ENCODE measurements around the gene PPFIA1. TPM values are rescaled to one million over a fixed set of nuclear protein-coding genes. Genes with fewer than 3 reads are reported as not detected.
A peak's percentile ranks its signal among the peaks of the same experiment; 100 is the strongest.

The PPFIA1 gene
- total and polyA plus RNA-seq, 3 donors from 2014 or later, result 110 to 144 (median 125) TPM

GRCh38 chr11:70325824-70326223 lies 55.3 kb downstream of the PPFIA1 start:
- Histone ChIP-seq H3K9me3 (no peaks in the 10 kb centered on the region), H3K4me1 (no peaks in the 10 kb centered on the region), H3K27me3 (no peaks in the 10 kb centered on the region), H3K36me3 (ENCODE audit: low read depth, missing control alignments) (no peaks in the 10 kb centered on the region), H3K27ac (peak overlapping the region in 1 of 2 donors; percentile 54), H3K4me3 (no peak overlapping the region)
- intact Hi-C loops (cut with DNase I; ENCODE audit: low total_unique reads), result no loop called here
- TF ChIP-seq POLR2A (IDR thresholded peaks at IDR 0.05) (no peak), CTCF (IDR thresholded peaks at IDR 0.05) (no peak)
- 89 to 90% methylated on average over 3 of the region's 3 CpGs for WGBS, 2 donors
- DNase-seq, result no peak

- Histone ChIP-seq H3K4me1 (no peaks in the 10 kb centered on the region), H3K27me3 (no peaks in the 10 kb centered on the region), H3K36me3 (ENCODE audit: low read depth, missing control alignments) (no peaks in the 10 kb centered on the region), H3K9me3 (no peaks in the 10 kb centered on the region), H3K4me3 (no peak overlapping the region), H3K27ac (peak overlapping the region in 1 of 2 donors; percentile 54)
- TF ChIP-seq POLR2A (IDR thresholded peaks at IDR 0.05), result no peak
- TF ChIP-seq CTCF (IDR thresholded peaks at IDR 0.05), result no peak
- intact Hi-C loops (cut with DNase I; ENCODE audit: low total_unique reads), result no loop called here
- DNase-seq, result peak; percentile 52
- 57 to 61% methylated on average over 6 of the region's 6 CpGs for WGBS, 2 donors
Observed at GRCh38 chr11:70326365-70326811, 55.9 kb downstream of the PPFIA1 start.

- Histone ChIP-seq H3K4me3 (no peak overlapping the region), H3K27ac (peak overlapping the region in 1 of 2 donors; percentile 54), H3K36me3 (ENCODE audit: low read depth, missing control alignments) (no peaks in the 10 kb centered on the region), H3K27me3 (no peaks in the 10 kb centered on the region), H3K4me1 (no peaks in the 10 kb centered on the region), H3K9me3 (no peaks in the 10 kb centered on the region)
- intact Hi-C loops (cut with DNase I; ENCODE audit: low total_unique reads), result no loop called here
- TF ChIP-seq POLR2A (IDR thresholded peaks at IDR 0.05) (no peak), CTCF (IDR thresholded peaks at IDR 0.05) (no peak)
- DNase-seq, result no peak
- 55 to 76% methylated on average over 2 of the region's 2 CpGs for WGBS, 2 donors
Observed at GRCh38 chr11:70326833-70327232, 56.3 kb downstream of the PPFIA1 start.

GRCh38 chr11:70327717-70328116 lies 57.2 kb downstream of the PPFIA1 start:
- no peak for DNase-seq
- Histone ChIP-seq H3K4me1 (no peaks in the 10 kb centered on the region), H3K27me3 (no peaks in the 10 kb centered on the region), H3K4me3 (no peak overlapping the region), H3K27ac (no peak overlapping the region), H3K36me3 (ENCODE audit: low read depth, missing control alignments) (no peaks in the 10 kb centered on the region), H3K9me3 (no peaks in the 10 kb centered on the region)
- intact Hi-C loops (cut with DNase I; ENCODE audit: low total_unique reads), result no loop called here
- no peak for TF ChIP-seq POLR2A (IDR thresholded peaks at IDR 0.05)
- no peak for TF ChIP-seq CTCF (IDR thresholded peaks at IDR 0.05)
- 91 to 98% methylated on average over 10 of the region's 10 CpGs for WGBS, 2 donors

- DNase-seq, result no peak
- Histone ChIP-seq H3K4me3 (no peak overlapping the region), H3K4me1 (no peaks in the 10 kb centered on the region), H3K27ac (no peak overlapping the region), H3K36me3 (ENCODE audit: low read depth, missing control alignments) (no peaks in the 10 kb centered on the region), H3K27me3 (no peaks in the 10 kb centered on the region), H3K9me3 (no peaks in the 10 kb centered on the region)
- TF ChIP-seq POLR2A (IDR thresholded peaks at IDR 0.05) (no peak), CTCF (IDR thresholded peaks at IDR 0.05) (no peak)
- 91 to 93% methylated on average over 4 of the region's 4 CpGs for WGBS, 2 donors
- intact Hi-C loops (cut with DNase I; ENCODE audit: low total_unique reads), result no loop called here
Observed at GRCh38 chr11:70328556-70328955, 58.1 kb downstream of the PPFIA1 start.

Measured in testis (tissue), 3 donors.